DMS153 treated with DMSO at 0.1 percent for 48 hours (cell line): ENCODE measurements around the gene EP400.
"Not testable (repeated sequence)": the region's sequence is repeated elsewhere in the genome, so short reads cannot be mapped to it uniquely, and the experiment has no call there.

Experiments used
- DNase-seq: peaks from one replicate; lab custom pipeline; 2025; ENCODE audit not compliant: unreplicated experiment; lab: John Stamatoyannopoulos, UW

The EP400 gene

DNA sequence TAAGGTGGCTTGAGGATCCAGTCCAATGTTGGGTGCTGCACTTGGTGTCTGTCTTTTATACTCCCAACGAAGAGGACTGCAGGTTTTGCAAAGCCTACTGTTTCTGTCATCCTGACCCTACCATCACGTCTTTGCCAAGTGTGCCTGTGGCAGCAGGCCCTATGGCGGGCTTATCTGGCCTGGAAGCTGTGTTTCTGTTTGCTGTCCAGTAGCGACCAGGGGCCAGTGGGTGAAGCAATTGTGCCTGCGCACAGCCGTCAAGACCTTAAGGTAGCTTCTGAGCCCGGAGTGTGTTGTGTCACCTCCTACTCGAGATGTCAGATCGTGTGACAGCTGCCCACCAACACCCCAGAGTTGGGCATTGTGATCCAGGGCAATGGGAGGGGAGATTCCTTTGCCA is 131.7 kb downstream of the EP400 start:
- no peak for DNase-seq

DNA sequence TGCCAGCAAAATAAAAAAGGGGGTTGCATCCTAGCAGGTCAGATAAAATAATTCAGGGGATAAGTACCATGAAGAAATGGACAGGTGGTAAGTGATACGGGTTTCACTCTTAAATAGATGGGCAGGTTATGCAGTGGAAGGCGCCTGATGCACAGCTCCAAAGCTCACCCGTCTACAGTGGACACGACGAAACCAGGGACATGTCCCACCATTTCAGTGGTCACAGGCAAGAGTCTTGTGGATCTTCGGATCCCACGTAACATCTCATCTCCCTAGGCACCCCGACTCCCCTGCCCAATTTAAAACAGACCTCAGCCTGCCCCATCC is 133.8 kb downstream of the EP400 start:
- DNase-seq = no peak

DNA sequence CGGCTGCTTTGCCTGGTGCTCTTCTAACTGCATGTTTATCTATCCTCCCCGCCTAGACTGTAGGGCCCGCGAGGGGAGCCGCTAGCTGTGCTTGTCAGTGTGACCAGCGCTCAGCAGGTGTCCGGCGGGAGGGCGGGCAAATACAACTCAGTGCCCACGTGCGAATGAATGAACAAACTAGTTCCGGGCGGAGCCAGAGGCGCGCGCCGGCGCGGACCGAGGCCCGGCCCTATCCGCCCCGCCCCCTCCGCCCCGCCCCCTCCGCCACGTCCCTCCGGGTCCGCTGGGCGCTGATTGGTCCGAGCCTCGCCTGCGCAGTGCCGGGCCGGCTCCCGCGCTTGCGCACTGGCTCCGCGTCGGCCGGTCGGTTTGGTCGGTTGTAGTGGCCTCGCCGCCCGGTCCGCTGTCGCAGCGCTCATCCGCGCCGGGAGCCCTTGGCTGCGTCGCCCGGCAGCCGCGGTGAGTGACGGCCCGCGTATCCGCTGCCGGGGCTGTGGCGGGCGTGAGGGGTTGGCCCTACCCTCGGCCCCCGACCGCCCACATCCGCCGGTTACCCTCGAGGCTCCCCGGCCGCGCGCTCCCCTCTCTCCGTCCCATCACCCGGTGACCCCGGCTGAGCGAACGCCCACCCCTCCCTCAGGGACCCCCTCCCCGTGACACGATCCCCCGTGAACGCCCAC is 134.3 kb downstream of the EP400 start:
- DNase-seq = peak; percentile 82

DNA sequence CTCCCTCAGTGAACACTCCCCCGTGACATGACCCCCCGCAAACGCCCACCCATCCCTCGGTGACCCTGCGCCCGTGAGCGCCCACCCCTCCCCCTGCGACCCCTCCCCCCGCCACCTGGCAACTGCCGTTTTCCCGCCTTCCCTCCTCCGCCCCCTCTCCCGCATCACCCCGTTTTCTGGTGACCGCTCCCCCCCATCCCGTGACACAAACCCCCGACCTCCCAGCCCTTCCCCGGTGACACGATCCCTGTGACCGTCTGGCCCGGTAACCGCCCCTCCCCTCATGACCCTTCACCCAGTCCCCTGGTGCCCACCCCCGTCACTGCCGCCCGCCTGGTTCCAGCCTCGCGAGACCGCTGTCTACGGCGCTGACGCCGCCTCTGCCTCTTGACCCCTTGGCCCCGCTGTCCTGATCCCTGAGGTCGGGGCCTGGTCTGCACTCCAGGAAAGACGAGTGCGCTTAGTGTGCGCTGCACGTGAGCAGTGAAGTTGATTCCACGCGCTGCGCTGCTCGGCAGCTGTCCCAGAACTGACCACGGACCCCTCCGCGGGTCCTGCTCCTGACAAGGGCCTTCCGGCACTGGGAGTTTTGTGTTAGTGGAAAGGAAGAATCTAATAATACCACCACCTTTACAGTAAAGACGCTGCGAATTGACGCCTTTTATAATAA is 135.0 kb downstream of the EP400 start:
- DNase-seq = no peak

DNA sequence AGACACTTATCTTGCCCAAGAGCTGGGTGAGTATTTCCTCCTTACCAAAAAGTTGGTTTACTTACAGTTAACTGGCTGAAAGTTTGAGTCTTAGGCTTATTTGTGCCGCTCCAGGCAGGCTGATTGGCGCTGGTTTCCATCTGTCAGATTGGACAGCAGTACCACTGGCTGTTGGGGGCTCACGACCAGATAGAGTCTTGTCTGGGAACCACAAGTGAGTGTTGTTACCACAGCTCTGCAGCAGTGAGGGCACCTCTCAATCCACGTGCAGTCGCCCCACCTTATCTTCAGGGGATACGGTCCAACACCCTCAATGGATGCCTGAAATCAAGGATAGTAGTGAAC is 135.5 kb downstream of the EP400 start:
- no peak for DNase-seq

DNA sequence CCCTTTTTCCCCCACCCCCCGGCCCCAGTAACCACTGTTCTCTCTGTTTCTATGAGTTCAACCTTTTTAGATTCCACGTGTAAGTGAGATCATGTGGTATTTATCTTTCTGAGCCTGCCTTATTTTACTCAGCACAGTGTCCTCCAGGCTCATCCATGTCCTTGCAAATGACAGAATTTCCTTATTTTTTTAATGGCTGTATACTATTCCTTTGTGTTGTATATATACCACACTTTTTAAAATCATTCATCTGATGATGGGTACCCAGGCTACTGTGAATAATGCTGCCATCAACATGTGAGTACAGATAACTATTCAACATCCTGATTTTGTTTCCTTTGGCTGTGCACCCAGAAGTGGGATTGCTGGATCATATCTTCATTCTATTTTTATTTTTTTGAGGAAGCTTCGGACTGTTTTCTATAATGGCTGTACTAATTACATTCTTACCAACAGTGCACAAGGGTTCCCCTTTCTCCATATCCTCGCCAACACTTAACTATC is 139.7 kb downstream of the EP400 start:
- no peak for DNase-seq

DNA sequence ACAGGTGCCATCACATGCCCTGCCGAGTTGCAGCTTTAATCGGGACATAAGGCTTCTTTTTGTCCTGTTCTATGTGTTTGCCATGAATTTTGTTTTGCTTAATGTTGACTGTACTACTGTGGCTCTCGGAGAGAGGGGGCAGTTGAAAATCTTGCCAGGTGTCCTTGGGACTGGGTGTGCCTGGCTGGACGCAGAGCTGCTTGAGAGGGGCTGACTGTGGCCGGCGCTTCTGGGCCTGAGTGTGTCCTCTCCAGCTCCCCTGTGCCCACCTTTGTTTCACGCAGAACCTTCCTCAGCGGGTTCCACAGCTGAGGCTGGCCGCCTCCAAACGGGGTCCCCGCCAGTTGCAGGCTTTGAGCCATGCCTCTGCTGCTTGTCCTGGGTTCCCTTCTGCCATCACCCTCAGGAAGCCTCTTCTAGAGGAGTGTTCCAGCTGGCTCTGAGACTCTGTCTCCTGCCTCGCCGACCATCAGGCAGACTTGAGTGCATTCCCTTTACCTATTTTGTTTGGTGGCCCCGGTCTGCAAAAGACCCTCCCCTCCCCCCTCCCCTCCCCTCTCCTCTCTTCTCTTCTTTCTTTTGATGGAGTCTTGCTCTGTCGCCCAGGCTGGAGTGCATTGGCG is 144.6 kb downstream of the EP400 start:
- DNase-seq = no peak

DNA sequence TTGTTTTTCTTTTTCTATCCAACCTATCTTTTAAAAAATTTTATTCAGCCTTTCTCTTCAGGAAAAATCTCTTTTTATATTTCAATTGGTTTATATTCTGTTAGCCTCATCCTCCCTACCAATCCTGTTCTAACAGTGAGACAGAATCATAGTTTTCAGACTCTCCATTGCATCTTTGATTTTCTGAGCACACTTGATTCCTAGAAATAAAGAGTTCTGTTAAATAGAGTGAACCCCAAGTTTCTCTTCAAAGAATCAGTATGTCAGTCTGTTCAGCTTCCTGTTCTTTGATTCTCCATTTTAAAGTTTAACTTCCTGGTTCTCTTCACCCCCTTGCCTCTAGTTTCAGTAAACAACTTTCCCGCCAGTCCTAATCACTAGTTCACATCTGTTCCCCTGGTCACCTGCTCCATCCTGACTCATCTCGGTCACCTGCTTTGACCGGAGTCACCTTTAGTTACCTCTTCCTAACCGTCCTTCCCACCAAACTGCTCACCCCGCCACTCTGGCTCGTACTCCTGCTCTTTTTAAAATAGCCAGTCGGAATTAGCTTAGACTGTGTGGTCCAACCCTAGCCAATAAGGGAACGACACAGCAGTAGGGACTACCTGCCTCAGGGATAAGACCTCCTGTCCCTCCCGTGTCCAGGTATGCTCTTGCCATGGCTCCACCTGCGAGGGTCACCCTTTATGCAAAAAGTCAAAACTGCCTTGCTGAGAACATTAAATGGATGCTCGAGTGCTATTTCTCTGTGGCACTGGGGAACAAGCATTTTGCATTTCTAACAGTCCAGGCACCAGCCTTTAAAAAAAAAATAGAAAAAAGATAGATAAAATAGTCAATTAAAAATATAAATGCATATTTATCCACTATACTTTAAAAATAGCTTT is 146.0 kb downstream of the EP400 start:
- DNase-seq = no peak

DNA sequence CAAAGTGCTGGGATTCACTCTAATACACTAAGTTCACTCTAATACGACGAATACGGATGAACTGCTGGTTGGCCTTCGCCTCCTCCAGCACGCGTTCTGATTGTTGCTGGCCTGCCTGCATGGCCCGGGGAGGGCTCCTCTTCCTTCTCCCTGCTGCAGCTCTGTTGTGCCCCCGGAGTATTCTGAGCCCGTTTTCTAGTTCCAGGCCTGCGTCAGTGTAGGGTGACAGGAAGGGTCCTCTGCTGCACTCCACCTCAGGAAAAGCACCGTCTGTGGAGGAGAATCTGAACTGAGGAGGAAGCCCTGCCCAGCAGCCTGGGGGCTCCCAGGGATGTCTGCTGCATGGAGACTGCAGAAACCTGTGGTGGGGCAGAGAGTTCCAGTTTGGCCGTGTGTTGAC is 150.0 kb downstream of the EP400 start:
- DNase-seq = no peak

DNA sequence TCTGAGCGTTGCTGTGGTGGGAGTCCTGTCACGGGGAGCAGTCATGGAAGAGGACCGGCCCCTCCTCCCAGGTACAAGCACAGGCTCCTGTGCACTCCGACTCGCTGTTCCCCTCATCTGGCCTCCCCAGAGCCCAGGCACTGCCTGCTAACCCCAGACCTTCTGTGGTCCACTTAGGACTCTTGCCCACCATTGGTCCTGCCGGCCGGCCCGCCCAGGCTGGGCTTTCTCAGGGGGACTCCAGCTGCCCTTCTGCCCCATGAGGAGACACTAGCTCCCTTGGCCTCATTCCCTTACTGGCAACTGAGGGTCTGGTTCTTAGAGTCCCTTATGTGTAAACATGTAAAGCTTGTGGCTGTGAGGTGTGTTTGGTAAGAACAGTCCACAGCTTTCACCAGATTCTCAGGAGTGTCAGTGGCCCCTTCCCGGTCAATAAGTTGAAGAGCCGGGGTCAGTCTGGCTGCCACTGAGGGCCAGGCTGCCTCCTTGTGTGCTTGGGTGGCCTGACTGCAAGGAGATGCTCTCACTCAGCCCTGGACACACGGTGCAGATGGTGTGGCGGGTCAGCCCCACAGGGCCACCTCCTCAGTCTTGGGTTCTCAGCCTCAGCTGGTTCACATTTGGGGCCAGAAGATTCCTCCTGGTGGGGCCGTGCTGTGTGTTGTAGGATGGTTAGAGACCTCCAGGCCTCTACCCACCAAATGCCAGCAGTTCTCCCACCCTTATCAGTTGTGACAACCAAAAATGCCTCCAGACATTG is 150.7 kb downstream of the EP400 start:
- no peak for DNase-seq

DNA sequence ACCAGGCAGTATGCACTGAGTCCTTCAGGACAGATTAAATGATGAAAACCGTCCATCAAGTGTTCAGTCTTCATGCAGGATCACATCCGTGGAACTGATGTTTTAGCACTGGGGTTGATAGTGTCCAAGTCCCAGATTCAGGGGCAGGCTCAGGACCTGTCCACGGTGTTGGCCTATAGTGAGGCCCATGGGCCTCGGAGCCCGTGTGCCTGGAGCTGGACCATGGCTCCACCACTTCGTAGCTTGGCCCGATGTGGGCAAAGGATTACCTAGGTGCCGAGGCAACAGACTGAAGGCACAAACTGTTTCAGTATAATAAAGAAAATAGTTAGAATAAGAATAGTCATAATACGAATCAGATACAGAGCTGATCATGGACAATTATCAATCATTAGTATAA is 152.6 kb downstream of the EP400 start:
- DNase-seq = no peak

DNA sequence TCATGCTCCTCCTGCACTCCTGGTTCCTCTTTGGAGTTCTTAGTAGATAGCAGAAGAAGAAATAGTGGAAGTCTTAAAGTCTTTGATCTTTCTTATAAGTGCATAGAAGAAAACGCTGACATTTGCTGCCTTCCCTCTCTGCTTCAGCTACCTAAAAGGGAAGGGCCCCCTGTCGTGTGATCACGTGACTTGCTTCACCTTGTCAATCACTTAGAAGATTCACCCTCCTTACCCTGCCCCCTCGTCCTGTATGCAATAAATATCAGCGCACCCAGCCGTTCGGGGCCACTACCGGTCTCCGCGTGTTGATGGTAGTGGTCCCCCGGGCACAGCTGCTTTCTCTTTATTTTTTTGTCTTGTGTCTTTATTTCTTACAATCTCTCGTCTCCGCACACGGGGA is 153.3 kb downstream of the EP400 start:
- DNase-seq = not testable (repeated sequence)

DNA sequence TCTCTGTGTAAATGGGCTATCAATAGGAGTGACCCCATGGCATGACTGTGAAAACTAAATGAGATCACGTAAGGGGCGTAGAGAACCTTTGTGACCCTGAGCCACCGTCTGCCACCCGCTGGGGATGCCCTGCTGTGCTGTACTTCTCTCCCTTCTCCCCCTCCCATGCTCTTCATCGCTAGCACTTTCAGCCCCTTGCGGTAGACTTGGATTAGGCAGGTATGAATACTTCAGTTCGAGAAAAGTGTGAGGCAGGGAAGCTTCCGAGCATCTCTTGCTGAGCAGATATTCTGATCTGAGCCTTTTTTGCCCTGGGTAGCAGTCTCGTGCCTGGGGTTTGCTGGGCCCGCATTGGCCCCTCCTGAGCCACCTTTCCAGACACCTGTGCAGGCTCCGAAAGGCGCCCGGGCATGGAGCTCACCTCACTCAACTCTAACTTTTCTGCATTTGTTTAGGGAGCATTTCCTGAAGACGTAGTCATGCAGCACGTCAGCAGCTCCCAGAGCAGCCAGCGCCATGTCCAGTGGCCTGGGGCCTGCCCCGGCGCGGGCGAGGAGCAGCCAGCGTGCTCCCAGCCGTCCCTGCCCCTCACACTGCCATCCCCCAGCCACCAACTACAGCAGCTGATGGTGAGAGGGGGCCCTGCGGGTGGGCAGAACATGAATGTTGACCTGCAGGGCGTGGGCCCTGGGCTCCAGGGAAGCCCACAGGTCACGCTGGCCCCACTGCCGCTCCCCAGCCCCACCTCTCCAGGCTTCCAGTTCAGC is 154.0 kb downstream of the EP400 start:
- DNase-seq = no peak

DNA sequence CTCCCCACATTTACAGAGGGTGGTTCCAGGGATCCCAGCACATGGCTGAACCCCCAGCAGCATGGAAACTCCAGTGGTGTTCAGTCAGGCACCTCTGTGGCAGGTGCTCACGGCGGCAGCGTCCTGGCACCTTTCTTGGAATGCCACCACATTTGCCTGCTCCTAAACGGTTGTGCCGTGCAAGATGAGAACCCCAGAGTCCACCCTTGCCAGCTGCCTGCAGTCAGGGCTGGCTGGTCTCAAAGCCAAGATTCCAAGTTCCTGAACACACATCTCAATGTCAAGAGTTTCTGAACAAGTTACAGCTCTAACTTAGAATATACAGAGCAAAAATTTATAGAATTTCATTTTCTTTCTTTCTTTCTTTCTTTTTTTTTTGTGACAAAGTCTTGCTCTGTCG is 155.7 kb downstream of the EP400 start:
- DNase-seq = no peak

DNA sequence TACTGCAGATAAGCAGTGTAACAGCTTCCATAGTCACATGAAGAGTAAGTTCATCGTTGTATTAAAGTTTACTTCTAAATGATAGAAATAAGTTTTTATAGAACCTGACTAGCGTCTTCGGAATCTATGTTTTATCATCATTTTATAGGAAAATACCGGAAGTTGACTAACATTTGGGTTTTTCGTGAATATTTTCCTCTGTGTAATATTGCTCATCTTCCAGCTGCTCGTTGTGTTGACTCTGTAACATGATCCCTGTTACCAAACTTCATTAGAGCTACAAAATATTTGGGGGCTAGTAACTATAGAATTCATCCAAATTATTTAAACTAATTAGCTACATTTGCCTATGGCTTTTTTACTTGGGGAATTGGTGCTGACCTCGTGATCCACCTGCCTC is 157.2 kb downstream of the EP400 start:
- no peak for DNase-seq

DNA sequence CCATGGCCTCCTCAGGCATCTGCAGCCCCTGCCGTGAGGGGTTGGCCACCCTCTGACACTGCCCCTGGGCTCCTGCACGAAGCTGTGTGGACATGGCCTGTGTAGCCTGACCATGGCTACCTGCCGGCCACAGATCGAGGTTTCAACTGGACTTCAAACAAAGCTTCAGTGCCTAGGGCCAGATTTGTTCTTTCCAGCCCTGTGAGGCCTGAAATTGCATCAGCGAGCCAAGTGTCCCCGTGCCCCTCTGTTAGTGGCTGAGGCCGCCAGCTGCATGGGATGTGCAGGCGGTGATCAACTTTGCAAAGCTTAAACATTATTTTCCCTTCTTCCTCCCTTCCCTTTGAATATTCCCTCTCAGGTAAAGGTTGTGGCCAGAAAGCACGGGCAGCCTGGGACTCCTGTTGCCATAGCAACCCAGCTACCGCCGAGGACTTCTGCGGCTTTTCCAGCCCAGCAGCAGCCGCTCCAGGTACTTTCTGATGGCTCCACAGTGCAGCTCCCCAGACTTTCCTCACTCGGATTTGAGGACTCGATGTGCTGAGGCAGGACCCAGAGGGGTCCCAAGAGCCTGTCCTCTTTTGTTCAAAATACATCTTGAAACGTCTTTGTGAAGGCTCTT is 158.6 kb downstream of the EP400 start:
- DNase-seq = no peak

DNA sequence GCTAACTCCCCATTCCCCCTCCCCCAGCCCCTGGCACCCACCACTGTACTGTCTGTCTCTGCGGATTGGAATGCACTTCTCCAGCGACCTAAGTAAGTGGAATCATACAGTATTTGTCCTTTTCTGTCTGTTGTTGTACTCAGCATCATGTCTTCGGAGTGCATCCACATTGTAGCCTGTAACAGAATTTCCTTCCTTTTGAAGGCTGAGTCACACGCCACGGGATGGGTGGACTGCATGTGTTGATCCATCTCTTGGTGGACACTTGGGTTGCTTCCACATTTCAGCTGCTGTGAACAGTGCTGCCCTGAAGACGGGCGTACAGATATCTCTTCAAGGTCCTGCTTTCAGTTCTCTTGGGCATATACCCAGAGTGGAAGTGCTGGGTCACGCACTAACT is 160.0 kb downstream of the EP400 start:
- no peak for DNase-seq

DNA sequence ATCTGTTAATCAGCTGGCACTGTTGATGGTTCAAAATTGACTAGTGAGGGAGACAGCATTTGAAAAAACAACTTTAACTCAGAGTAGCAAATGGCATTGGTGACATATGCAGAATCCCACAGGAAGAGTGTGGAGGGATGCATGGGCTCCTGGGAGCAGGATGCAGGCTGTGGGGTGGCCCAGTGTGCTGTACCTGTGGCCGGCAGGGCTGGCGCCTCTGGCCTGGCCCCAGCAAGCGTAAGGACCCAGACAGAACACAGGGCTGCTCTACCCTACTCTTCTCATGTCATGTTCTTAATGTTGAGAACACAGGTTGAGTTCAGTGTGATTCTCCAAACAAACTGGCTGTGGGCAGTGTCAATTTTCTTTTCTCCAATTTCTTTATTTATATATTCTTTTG is 160.9 kb downstream of the EP400 start:
- no peak for DNase-seq

DNA sequence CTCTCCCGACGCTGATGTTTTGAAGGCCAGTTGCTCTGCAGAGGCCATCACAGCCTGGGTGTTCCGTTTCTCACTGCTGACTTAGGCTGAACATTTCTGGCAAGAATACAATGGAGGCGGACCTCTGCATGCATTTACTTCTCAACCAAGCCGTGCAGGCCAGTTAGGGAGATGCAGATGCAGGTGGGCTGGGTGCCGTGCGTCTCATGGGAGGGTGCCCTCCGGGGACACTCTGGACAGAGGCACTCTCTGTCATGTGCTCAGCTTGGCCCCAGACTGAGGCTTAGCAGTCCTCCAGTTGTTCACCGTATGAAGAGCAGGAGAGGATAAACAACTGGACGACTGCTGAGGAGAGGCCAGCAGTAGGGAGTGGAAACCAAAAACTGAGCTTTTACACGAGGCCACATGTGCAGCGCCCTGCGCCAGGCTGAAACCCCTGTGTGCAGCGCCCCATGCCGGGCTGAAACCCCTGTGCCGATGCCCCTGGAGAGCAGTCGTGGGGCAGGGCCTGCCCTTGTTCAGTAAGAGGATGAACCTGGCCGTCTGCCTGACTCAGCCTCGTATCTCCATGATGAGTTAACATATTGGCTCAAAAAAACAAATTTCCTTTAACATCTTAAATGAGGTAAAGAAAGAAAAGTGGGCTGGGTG is 162.0 kb downstream of the EP400 start:
- DNase-seq = no peak
